HTR-8/SVneo (cell line): ENCODE data around the gene FBXW11.

ENCODE experiments used
- DNase-seq: peaks from one replicate; pipeline ENCODE4 v3.0.0; 2011; ENCODE audit warnings: low spot score, mixed read lengths; ENCODE audit not compliant: insufficient read length
- FAIRE-seq: peaks from 2 replicates; lab custom pipeline; 2011; peaks lifted over from hg19 to GRCh38; lab: Jason Lieb, UNC

Gene FBXW11

DNA sequence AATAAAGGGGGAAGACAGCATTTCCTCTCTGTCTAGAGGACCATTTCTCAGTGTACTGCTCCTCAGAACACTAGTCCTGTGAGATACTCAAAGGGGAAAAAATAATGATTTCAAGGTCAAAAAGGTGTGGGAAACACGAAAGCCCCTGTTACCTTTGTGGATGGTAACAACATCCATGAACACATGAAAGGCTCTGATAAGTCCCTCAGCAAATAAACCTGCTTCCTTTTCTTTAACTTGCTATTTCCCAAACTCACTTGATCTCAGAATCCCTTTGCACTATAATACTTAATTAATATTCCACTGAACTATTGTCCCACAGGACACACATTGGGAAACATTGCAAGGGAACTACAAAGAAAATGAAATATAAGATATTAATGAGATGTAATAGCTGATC lies 155.2 kb downstream of the FBXW11 start:
- DNase-seq = no peak
- FAIRE-seq = no peak

DNA sequence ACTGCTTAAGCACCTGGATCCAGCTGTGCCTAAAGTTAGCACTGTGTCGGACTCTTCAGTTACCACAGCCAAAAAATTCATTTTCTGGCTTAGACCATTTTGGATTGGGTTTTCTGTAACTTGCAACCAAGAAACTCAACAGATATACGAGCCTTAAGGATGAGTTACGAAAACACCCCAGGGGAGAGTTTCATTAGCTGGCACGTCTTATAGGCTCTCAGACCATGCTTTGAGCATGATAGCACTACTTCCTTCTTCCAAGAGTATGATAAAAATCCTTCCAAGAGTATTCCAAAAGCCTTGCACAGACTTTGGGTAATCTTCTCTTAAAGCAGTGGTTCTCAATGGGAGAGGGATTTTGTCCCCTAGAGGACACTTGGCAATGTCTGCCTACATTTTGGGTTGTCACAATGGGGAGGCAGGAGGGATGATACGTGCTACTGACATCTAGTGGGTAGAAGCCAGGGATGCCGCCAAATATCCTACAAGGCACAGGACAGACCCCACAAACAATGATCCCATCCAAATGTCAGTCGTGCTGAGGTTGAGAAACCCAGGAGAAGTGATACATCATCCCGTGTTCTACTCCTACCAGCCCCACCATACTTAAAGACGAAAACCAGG lies 156.0 kb downstream of the FBXW11 start:
- FAIRE-seq (peak; percentile 33), DNase-seq (peak; percentile 39)

DNA sequence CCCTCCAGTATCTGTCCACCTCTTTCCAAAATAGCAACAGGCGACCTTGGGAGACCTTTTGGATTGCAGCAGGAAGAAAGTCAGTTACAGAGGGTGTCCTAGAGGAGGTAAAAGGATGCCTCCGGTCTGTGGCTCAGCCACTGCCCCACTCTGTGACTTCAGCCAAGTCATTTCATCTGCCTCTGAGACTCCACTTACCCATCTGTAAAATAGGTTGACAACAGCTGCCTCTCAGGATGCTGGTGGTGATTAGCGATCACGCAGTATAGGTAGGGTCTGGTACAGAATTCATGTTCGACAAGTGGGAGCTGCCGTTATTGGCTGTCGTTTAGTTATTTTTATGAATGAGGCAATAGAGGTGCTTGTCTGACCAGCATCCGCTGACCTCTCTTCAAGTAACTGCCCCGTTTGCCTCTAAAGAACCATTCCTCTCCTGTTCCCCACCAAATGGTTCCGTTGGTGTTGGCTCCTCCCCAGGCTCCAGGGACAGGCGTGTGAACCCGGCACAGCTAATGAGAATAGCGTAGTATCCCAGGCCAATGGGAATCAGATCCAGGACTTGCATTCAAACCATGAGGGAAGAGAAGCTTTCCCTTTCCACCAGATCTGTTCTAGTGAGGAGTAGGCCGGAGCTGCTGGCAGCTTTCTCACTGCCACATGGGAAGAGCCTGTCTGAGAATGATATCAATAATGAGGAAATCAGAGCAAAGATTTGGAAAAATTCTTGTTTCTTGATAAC lies 156.7 kb downstream of the FBXW11 start:
- DNase-seq (no peak), FAIRE-seq (no peak)

DNA sequence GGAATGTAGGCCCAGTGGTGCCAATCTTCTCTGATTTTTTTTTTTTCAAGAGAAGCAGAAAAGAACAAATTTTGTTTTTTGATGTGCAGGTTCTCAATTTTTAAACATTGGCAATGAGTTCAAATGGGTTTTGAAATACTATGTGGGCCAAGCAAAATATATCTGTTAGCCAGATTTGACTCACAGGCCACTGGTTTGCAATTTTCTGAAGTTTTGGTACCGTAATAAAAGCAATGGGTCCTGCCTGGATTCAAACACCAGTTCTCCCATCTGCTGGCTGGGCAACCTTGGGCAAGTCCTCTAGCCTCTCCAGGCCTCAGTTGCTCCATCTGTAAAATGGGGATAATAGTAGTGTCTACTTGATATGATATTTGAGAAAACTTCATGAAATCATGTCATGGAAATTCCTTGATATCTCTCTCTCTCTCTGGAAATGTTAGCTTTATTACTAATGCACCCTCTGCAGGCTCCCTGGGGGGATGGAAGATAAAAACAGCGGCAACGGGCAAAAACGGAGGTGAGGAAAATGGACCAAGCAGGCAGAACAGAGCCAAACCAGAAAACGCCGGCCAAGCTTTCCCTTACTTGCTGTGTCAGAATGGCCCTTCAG lies 157.4 kb downstream of the FBXW11 start:
- DNase-seq (no peak), FAIRE-seq (no peak)

DNA sequence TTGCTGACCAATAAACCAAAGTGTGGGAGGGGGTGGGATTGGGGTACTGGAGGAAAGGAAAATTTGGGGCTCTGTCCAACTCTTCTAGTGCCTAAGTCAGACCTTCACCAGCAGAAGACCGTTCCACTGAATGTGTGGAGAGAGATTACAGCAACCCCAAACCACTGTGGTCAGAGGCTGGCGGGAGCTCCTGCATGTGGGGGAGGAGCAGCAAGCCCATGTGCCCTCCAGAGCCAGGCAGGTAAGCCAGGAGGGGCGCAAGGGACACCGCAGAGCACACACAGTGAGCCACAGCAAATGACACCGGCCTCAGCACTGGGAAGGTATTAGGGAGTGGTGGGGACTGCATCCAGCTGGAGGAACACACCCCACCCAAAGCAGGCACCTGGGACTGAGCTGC lies 158.0 kb downstream of the FBXW11 start:
- no peak for FAIRE-seq

DNA sequence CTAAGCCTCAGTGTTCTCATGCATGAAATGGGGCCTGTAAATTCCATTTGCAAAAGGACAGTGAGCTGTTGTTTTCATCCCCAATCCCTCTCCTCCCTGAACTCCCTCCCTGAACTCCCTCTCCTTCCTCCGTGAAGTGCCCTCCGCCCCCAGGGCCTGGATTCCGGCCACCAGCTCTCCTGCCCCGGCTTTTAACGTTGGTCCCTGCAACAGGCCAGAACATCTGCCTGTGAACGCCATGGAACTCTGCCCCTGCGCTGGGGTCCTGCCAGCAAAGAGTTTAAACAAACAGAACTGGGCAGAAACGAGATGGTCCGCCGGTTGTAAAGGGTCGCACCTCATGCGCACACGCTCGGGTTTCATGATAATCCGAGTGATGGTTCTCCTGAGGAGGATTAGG lies 158.4 kb downstream of the FBXW11 start:
- FAIRE-seq = no peak
- no peak for DNase-seq

More for the DNA sequence above, 158.0 kb downstream of the FBXW11 start:
- DNase-seq = no peak

DNA sequence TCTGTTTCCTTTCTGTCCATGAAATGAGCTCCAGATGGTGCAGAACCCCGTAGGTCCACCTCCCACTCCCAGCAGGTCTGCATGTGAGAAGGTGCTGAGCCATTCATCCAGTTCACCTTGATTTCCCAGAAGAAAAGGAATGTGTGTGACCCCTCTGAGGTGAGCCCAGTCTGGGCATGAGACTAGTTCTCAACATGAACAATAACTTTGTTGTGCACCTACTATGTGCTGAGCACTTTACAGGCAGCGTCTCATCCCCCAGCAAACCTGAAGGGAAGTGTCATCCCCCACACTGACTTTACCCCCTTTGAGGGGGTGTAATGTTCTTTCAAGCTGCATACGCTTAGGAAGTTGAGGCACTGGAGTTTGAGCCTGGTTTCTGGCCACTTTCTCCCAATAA lies 159.4 kb downstream of the FBXW11 start:
- FAIRE-seq = no peak
- no peak for DNase-seq

DNA sequence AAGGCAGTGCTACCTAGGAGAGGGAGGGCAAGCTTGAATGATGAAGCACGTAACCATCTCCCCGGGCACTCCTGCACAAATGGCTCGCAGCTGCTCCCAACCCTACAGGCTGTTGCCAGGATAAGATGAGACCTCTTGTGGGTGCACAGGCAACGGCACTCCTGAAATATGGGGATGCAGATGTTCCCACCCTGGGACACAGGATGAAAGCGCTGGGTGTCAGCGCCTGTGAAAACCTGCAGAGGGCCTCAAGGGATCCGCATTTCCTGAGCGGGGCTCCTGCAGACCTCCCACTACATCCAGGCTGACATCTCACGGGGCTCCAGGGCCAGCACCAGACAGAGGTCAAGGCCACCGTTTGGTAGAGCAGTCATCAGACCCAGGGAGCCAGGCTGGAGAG lies 160.1 kb downstream of the FBXW11 start:
- no peak for DNase-seq
- no peak for FAIRE-seq

DNA sequence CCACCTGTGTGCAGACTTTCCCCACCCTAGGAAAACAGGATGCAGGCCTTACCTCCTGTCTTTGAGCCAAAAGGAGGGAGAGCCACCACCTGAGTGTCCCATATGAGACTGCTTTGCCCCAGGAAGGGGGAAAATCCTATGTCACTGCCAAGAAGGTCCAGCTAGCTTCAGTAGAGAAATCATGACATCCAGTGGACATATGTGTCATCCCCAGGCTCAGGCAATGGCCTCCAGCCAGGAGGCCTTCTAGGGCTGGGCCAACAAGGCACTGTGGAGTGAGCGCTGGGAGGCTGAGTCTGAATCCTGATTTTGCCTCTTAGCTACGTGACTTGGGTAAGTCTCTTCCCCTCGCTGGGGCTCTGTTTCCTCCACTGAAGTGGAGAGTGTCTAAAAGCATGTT lies 160.6 kb downstream of the FBXW11 start:
- FAIRE-seq (no peak), DNase-seq (peak; percentile 35)

DNA sequence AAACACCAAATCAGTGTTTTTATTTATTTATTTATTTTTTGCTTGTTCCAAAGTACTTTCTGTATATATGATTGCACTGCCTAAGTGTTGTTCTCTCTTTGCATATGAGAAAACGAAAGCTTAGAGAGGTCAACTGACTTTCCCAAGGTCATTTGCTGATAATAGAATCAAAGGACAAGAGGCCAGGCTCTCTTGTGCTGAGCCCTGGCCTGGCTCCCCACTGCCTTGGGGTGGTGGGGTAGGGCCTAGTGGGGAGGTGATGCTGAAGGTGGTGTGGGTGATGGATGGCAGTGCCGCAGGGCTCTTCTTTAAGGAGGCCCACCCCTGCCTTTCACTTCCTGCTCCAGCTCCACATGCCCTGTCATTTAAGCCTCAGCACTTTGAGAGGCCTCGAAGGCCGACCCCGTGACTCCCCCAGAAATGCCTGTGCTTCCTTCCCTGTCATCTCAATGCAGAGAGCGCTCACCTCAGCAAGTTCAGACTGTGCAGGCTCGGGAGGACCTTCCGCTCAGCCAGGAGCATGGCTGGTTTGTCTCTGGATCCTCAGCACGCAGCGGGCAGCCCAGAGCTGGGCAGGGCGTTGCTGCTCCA lies 161.3 kb downstream of the FBXW11 start:
- FAIRE-seq = no peak
- no peak for DNase-seq

DNA sequence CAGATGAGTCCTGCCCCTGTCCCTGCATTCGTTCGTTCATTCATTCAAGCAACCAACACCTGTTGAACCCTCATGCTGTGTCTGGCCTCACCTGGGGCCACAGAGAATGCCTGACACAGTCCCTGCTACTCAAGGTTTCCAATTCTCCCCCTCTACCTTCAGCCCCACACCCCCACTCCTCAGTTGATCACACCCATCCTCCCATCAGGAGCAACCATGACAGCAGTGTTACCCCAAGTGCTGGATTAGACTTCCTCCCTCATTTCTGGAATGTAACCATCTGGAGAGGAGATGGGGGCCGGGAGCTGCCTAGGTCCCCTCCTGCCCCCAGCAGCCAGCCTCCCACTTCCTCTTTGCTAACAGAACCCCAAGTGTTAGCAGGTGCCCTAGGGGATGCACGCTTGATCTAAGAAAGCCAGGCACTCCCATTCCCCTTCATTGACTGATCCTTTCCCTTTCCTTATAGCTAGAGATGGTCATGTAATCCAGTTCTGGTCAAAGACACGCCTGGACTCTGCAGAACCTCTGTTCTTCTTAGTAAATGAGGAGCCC lies 163.6 kb downstream of the FBXW11 start:
- DNase-seq (no peak), FAIRE-seq (no peak)

DNA sequence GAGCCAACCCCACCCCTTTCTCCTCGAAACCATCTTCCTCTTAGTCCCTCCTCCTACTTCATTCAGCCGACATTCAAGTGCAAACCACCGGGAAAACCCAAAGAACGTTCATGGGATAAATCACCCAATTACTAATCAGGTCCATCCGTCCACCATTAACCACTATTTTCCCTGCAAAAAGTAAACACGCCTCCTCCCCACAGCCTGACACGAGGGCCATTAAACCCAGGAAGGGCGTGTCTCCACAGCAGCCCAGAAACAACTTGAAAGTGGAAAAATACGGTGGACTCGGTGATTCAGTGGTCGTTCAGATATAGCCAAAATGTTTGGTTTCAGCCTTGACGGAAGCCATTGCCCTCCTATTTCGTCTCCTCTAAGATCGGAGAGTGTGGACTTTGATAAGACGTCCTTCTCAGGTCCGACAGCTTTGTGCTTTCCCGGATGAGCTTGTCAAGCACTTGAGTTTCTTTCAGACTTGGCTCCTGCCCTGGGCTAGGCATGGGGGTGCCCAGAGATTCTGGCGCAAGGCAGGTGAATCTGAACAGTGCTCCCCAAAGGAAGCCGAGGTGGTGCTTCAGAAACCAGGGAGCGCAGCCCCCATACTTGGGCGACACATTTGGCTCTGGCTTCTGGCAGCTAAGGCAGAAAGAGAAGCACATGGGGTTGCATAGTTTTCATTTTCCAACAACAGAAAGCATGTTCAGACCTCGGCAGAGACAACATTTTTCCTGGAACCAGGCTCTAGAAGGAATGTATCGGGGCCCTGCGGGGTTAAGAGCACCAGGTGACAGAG lies 164.3 kb downstream of the FBXW11 start:
- DNase-seq = no peak
- FAIRE-seq = no peak

DNA sequence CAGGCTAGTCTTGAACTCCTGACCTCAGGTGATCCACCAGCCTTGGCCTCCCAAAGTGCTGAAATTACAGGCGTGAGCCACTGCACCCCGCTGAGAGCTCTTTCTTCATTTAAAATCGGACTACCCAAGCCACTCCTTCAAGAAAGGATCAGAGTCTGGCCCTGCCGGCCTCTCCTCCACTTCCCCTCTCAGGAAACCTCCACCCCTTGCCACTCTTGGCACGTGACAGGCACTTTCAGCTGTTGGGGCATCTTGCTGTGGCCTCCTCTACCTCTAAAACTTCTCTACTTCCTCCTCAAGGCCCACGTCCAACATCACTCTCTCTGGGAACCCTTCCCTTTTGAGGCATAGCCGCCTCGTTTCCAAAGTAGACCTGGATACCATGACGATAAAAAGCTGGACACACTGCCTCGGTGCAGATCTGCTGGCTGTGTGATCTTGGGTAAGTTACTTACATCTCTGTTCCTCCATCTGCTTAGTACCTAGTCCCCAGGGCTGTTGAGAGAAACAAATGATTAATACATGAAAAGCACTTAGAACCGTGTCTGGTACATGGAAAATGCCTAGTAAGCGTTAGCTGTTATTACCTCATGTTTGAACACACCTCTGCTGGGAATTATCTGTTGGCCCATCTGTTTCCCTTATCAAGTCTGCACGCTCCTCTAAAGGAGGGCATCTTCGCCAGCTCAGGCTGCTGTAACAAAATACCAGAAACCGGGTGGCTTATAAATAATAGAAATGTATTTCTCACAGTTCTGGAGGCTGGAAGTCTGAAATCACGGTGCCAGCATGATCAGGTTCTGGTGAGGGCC lies 165.5 kb downstream of the FBXW11 start:
- no peak for DNase-seq
- FAIRE-seq = no peak

DNA sequence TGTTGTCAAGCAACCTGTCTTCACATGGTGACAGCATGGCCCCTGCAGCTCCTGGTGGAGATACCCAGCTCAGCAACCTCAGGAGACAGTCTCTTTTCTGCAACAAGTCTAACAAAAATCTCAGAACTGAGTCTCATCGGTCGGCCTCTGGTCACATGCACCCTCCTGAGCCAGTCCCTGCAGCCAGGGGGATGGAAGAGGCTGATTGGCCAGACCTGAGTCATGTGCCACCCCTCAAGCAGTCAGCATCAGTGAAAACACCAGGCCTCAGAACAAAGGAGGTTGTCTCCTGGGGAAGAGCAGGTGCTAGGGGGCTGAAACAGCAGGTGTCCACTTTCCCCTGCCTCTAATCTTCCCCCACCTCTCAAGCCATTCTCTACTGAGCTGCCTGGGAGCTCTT lies 166.4 kb downstream of the FBXW11 start:
- FAIRE-seq (no peak), DNase-seq (no peak)

DNA sequence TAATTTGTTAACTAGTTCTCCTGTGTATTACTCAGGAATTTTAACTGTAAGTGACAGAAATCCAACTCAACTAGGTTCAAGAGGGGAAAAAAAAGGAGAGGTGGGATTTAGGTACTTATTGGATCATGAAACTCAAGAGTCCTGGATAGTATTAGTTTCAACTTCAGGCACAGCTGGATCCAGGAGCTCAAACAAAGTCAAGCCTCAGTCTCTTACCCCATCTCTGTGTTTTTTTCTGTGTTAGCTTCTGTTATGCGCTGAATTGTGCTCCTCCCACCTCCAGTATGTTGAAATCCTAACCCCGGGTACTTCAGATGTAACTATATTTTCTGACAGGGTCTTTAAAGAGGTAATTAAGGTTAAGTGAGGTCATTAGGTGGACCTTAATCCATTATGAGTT lies 167.3 kb downstream of the FBXW11 start:
- DNase-seq = no peak
- no peak for FAIRE-seq

DNA sequence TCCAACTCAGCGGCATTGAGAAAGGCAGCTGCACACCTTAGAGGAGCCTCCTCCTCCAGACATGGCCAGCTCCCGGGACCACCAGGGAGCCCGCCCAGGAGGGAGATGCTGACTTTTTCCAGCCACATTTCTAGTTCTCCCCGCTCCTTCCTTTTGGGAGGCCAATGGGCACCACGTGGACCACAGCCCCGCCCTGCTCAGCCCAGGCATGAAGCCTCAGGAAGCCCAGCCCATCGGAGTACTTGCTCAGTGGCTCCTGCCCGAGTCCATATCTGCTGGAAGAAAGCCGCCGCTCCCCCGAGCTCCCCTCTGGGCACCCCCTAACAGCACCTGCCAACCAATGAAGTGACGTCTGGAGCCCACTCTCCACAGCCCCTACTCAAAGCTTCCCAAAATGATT lies 168.4 kb downstream of the FBXW11 start:
- DNase-seq (no peak), FAIRE-seq (no peak)

DNA sequence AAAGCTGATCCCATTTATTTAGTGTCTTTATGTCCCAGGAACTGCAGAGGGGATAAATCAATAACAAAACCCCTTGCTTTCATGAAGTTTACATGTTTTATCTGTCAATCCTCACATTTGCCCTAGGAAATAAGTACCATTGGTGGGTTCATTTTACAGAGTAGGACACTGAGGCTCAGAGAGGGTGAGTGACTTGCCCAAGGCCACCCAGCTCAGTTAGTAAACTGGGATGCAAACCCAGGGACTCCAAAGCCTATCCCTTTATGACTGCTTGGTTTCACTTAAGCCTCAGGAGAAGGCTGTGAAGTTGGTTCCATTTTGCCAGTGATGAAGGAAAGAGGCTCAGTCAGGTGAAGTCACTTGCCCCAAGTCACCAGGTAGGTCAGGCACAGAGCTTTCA lies 168.9 kb downstream of the FBXW11 start:
- no peak for FAIRE-seq
- no peak for DNase-seq

DNA sequence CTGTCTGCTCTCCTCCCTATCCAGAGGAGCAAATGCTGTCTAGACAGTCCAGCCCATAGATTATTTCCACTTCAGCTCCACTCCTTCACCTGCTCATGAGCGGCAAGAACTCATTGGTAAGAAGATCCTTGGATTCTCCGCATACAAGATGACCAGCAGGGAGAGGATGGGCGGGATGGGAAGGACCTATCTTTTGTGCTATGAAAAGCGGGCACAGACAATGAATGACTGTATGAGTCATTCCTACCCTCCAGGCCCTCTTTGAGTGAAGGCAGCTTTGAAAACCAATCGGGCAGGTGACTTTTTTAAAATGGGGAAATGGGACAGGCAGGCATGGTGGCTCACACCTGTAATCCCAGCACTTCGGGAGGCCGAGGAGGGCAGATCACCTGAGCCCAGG lies 171.4 kb downstream of the FBXW11 start:
- FAIRE-seq (no peak), DNase-seq (no peak)

DNA sequence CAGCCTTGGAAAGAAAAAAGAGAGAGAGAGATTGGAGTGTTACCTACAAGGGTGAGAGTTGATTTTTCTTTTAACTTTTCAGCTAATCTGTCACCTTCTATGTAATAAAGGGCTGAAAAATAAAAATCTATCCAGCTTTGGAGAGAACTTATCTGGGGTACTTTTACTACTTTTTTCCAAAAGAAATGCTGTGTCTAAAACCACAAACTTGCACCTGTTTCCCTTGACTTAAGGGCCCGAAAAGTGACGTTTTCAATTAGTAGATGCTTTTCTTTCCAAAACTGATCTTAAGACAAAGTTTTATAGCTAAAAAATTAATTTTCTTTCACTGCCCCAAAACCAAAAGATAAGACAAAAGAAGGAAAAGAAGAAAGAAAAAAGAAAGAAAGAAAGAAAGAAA lies 172.0 kb downstream of the FBXW11 start:
- DNase-seq (no peak), FAIRE-seq (no peak)
